ENCODE results near the gene ATAD3B. TPM values are rescaled to one million over a fixed set of nuclear protein-coding genes. Genes with fewer than 3 reads are reported as not detected.

Gene ATAD3B
- total and polyA plus RNA-seq, 2 of the 13 experiments (the other 11 are each of a cell fraction or from before 2014, with no cell fraction given) = 9.6 to 31.1 TPM

- TF ChIP-seq ZNF687 (CRISPR knock-in tag; IDR thresholded peaks at IDR 0.05) = peak; percentile 67
- peak; percentile 96 for TF ChIP-seq DRAP1 (CRISPR knock-in tag; IDR thresholded peaks at IDR 0.05)
- TF ChIP-seq ZNF512 (CRISPR knock-in tag; IDR thresholded peaks at IDR 0.05) = no peak
- TF ChIP-seq MBNL3 (CRISPR knock-in tag; conservative IDR thresholded peaks at IDR 0.05) = no peak
- no peak for TF ChIP-seq ZNF333 (CRISPR knock-in tag; IDR thresholded peaks at IDR 0.05; ENCODE audit: borderline replicate concordance)
- no peak for TF ChIP-seq SMARCC2 (IDR thresholded peaks at IDR 0.05)
- TF ChIP-seq THYN1 (CRISPR knock-in tag; IDR thresholded peaks at IDR 0.05; ENCODE audit: borderline replicate concordance, low read depth) = no peak
- no peak for TF ChIP-seq RFX5 (IDR thresholded peaks at IDR 0.05; ENCODE audit: low read depth, low read length)
- TF ChIP-seq HNRNPH1 (optimal IDR thresholded peaks at IDR 0.05; ENCODE audit: low read depth, low read length) = no peak
- TF ChIP-seq ZEB1 (IDR thresholded peaks at IDR 0.05; ENCODE audit: insufficient replicate concordance, low read depth) = no peak
- no peak for TF ChIP-seq GZF1 (CRISPR knock-in tag; IDR thresholded peaks at IDR 0.05)
- no peak for TF ChIP-seq CCAR2 (optimal IDR thresholded peaks at IDR 0.05; ENCODE audit: low read depth, low read length)
- no peak for TF ChIP-seq ZNF75D (CRISPR knock-in tag; IDR thresholded peaks at IDR 0.05; ENCODE audit: borderline replicate concordance)
- no peak for TF ChIP-seq ATF7 (IDR thresholded peaks at IDR 0.05)
- no peak for TF ChIP-seq ATF7 (CRISPR knock-in tag; IDR thresholded peaks at IDR 0.05)
- TF ChIP-seq CAMTA2 (CRISPR knock-in tag; IDR thresholded peaks at IDR 0.05; ENCODE audit: borderline replicate concordance) = no peak
- peak; percentile 56; the same call in 1 of the 2 replicates for TF ChIP-seq YEATS4 (CRISPR knock-in tag; IDR thresholded peaks at IDR 0.05; ENCODE audit: borderline replicate concordance)
- no peak for TF ChIP-seq ZNF781 (CRISPR knock-in tag; IDR thresholded peaks at IDR 0.05; ENCODE audit: borderline replicate concordance, not compliant biosample characterization)
- TF ChIP-seq IRF1 (CRISPR knock-in tag; IDR thresholded peaks at IDR 0.05; ENCODE audit: low read depth) = no peak
- peak; percentile 34; the same call in 1 of the 2 replicates for TF ChIP-seq ZNF598 (CRISPR knock-in tag; IDR thresholded peaks at IDR 0.05; ENCODE audit: borderline replicate concordance)
- TF ChIP-seq RFX1 (IDR thresholded peaks at IDR 0.05) = no peak
- TF ChIP-seq ZNF704 (CRISPR knock-in tag; IDR thresholded peaks at IDR 0.05; ENCODE audit: borderline replicate concordance) = no peak
These were observed 33.6 kb upstream of the ATAD3B start (continued) for GRCh38 chr1:1437904-1438376.
